ENCODE data around the gene ELP6.

The ELP6 gene

DNA sequence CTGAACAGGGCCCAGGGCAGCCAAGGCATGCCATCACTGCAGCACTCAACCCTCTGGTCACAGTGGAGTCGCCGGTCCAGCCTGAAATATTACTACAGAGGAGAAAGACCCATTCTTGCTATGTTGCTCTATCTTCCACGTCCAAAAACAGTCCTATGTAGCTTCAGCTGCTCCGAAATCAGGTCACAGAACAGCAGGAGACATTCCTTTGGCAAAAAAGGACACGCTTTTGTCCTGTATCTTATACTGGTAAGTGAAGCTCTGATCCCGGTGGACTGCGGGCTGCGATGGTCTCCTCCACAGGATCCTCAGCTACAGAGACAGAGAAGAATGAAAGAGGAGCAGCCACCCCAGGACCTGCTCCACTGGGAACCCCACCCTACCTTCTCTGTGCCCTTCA lies 17.6 kb downstream of the ELP6 start:
- TF ChIP-seq, protein P1, sequence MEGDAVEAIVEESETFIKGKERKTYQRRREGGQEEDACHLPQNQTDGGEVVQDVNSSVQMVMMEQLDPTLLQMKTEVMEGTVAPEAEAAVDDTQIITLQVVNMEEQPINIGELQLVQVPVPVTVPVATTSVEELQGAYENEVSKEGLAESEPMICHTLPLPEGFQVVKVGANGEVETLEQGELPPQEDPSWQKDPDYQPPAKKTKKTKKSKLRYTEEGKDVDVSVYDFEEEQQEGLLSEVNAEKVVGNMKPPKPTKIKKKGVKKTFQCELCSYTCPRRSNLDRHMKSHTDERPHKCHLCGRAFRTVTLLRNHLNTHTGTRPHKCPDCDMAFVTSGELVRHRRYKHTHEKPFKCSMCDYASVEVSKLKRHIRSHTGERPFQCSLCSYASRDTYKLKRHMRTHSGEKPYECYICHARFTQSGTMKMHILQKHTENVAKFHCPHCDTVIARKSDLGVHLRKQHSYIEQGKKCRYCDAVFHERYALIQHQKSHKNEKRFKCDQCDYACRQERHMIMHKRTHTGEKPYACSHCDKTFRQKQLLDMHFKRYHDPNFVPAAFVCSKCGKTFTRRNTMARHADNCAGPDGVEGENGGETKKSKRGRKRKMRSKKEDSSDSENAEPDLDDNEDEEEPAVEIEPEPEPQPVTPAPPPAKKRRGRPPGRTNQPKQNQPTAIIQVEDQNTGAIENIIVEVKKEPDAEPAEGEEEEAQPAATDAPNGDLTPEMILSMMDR (IDR thresholded peaks at IDR 0.05; ENCODE audit: insufficient read depth, low read length, missing control alignments) = no peak
- no peak overlapping the region for H3K4me3 ChIP-seq (ENCODE audit: low read depth, low read length)
- ChIA-PET POLR2A (no interaction called here), CTCF (interaction anchor here (0.5 kb wide), 1 partner anchor 258 kb away, joined by 3 read pairs; no protein-coding TSS in a partner anchor)
- no peak for DNase-seq (ENCODE audit: low read depth, low spot score)

DNA sequence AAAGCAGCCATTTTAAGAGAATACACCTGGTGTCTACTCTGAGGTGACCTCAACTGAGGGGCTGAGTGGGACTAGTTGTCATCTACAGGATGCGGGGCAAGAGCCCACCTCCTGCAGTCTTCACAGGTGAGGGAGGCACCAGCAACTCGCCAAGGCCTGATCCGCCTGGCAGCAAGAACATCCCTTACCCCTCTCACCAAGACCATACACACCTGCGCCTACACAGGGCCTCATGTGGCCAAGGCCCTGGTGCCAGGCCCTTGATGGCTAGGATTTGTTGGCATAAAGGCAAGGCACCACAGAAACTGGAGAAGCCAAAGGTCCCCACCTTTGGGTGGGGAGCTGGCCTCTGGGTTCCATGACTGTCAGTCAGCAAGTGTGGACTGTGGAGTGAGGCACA lies 18.4 kb downstream of the ELP6 start:
- H3K4me3 ChIP-seq (ENCODE audit: low read depth, low read length) = no peak overlapping the region
- POLR2A ChIA-PET = no interaction called here
- no peak for DNase-seq (ENCODE audit: low read depth, low spot score)
- TF ChIP-seq, protein P1 (IDR thresholded peaks at IDR 0.05; ENCODE audit: insufficient read depth, low read length, missing control alignments) = no peak
- CTCF ChIA-PET = interaction anchor here (1.4 kb wide), 1 partner anchor 343 kb away, joined by 4 read pairs; no protein-coding TSS in a partner anchor

DNA sequence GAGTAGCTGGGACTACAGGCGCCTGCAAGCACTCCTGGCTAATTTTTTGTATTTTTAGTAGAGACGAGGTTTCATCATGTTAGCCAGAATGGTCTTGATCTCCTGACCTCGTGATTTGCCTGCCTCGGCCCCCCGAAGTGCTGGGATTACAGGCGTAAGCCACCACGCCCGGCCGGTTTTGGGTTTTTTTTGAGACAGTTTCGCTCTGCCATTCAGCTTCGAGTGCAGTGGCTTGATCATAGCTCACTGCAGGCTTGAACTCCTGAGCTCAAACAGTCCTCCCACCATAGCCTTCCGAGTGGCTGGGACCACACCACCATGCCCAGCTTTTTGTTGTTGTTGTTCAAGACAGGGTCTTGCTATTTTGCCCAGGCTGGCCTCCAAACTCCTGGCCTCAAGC lies 21.7 kb downstream of the ELP6 start:
- no peak overlapping the region for H3K4me3 ChIP-seq (ENCODE audit: low read depth, low read length)
- TF ChIP-seq, protein P1 (IDR thresholded peaks at IDR 0.05; ENCODE audit: insufficient read depth, low read length, missing control alignments) = no peak
- ChIA-PET CTCF (interaction anchor here (1.2 to 1.9 kb wide), 4 partner anchors 9 to 346 kb away, joined by 3 to 9 read pairs (median 4); no protein-coding TSS in a partner anchor), POLR2A (no interaction called here)
- DNase-seq (ENCODE audit: low read depth, low spot score) = no peak

DNA sequence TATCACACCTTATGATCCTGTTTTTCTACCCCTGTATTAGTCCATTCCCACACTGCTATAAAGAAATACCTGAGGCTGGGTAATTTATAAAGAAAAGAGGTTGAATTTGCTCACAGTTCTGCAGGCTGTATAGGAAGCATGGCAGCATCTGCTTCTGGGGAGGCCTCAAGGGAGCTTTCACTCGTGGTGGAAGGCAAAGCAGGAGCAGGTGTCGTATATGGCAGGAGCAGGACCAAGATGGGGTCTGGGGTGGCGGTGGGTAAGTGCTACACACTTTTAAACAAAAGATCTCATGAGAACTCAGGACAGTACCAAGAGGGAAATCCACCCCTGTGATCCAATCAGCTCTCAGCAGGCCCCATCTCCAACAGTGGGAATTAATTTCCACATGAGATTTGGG lies 22.3 kb downstream of the ELP6 start:
- POLR2A ChIA-PET = no interaction called here
- TF ChIP-seq, protein P1 (IDR thresholded peaks at IDR 0.05; ENCODE audit: insufficient read depth, low read length, missing control alignments) = no peak
- CTCF ChIA-PET = interaction anchor here (1.4 to 1.9 kb wide), 3 partner anchors 10 to 30 kb away, joined by 3 to 9 read pairs (median 6); no protein-coding TSS in a partner anchor
- no peak overlapping the region for H3K4me3 ChIP-seq (ENCODE audit: low read depth, low read length)
- DNase-seq (ENCODE audit: low read depth, low spot score) = no peak

DNA sequence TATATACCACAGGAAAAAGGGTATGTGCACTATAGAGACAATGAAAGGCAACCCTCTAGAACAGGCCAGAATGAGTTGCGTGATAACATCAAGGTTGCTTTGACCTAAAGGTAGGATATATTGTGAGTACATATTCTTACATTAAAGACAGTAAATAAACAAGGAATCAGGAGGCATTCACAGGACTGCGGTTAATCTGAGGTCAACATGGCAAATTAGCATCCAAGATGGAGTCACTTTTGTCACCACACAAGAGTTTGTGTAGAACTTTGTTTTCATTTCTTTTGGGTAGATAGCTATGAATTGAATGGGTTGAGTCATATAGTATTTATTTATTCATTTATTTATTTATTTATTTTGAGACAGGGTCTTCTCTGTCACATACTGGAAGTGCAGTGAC lies 26.2 kb downstream of the ELP6 start:
- H3K4me3 ChIP-seq (ENCODE audit: low read depth, low read length) = no peak overlapping the region
- POLR2A ChIA-PET = no interaction called here
- no peak for DNase-seq (ENCODE audit: low read depth, low spot score)
- CTCF ChIA-PET = interaction anchor here (0.6 to 5.5 kb wide), 3 partner anchors 9 to 38 kb away, joined by 3 to 22 read pairs (median 3); partner anchors contain the start of gene SCAP
- TF ChIP-seq, protein P1 (IDR thresholded peaks at IDR 0.05; ENCODE audit: insufficient read depth, low read length, missing control alignments) = no peak

DNA sequence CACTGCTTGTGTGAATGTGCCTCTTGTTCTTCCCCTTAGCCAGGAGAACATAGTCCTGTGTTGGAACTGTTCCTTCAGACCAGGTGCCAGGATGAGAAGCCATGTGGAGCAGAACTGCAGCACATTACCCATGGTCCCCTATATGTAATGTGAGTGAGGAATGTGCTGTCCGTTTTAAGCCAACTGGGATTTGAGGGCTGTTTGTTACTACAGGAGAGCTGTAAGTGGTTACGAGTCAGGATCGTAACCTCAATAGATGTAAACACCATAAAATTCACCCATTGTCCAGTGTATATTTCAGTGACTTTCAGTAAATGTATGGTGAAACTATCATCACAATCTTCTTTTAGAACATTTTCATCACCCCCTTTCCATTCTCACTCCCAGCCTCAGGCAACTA lies 27.7 kb downstream of the ELP6 start:
- DNase-seq (ENCODE audit: low read depth, low spot score) = no peak
- no peak overlapping the region for H3K4me3 ChIP-seq (ENCODE audit: low read depth, low read length)
- POLR2A ChIA-PET = no interaction called here
- TF ChIP-seq, protein P1 (IDR thresholded peaks at IDR 0.05; ENCODE audit: insufficient read depth, low read length, missing control alignments) = no peak
- CTCF ChIA-PET = interaction anchor here (5.5 kb wide), 1 partner anchor 10 kb away, joined by 22 read pairs; the partner anchor contains the start of gene SCAP
